Measurements from ENCODE around the gene CPNE5.

Gene CPNE5

DNA sequence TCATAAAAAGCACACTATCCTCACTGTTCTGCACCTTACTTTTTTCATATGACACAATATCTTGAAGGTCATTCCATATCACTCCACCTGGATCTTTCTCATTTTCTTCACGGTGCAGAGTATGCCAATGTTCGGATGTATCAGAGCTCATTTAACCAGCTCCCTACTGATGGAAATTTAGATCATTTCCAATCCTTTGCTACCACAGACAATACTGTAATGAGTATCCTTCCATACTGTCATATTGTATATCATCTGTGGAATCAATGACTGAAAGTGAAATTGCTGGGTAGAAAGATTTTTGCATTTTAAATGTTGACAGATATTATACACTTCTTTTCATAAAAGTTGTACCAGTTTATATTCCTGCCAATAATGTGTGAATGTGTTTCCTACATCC, 143.8 kb downstream of the CPNE5 start:
- no peak for DNase-seq

GRCh38 chr6:36694616-36695015, 144.6 kb downstream of the CPNE5 start:
- DNase-seq: no peak

GRCh38 chr6:36692861-36693702, 146.2 kb downstream of the CPNE5 start:
- no peak for DNase-seq

DNA sequence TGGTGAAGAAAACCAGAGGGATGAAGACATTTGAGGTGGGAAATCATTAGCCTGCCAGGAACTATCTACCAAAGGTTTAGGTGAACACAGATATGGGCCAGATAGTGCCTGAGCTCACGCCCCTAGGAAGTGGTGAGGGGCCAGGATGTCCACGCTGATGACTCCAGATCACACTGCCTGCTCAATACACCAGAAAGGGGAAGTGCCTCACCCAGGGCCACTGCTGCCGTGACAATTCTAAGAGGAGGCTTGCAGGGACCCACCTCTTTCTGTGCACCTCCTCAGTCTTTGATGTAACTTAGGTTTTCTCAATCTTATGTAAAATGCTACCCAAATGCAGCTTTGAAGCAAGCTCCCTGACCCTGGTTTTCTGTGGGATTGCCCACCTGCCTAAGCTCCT, 147.0 kb downstream of the CPNE5 start:
- DNase-seq: peak; percentile 31

DNA sequence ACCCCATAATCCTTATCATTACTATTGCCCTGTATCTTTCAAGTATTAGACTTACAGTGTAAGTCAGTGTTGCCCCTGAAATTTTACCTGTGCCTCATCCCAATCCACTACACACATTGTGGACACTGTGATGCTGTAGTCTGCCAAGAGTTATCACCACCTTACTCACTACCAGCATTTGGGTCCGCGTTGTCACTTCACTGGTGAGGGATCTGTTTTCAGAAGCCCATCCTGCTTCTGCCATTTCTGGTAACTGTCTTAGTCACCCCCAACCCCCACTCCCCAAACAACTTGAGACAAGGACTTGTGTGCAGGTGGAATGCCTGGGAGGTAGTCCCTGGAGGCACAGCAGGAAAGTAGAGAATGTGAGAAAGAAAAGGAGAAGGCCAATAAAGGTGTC, 147.6 kb downstream of the CPNE5 start:
- no peak for DNase-seq

DNA sequence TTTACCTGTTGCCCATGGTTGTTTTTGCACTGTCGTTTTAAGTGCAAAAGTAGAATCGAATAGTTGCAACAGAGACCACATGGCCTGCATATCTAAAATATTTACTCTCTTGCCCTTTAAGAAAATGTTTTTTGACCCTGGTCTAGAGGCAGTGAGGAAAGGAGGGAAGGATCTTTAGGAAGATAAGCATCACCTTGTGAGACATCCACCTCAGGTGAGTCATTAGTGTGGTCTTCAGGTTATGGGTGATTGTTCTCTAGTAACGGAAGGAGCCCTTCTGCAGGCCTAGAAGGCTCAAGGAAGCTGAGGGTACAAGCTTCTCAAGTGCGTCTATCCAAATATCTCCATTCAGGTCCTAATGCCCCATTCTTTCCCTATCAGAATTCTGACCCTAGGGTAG, 148.2 kb downstream of the CPNE5 start:
- no peak for DNase-seq

All from activated gamma-delta T cell treated with Interleukin-2 at 50 U/mL for 16 hours (primary cell).